HG02759 (cell line): ENCODE data around the gene ANTXR1.

Experiments
- ATAC-seq: cut with Tn5 transposase; IDR thresholded peaks from one replicate; pipeline ENCODE4 v1.9.1; 2021; ENCODE audit warnings: mild to moderate bottlenecking, moderate library complexity; ENCODE audit not compliant: unreplicated experiment

The ANTXR1 gene

DNA sequence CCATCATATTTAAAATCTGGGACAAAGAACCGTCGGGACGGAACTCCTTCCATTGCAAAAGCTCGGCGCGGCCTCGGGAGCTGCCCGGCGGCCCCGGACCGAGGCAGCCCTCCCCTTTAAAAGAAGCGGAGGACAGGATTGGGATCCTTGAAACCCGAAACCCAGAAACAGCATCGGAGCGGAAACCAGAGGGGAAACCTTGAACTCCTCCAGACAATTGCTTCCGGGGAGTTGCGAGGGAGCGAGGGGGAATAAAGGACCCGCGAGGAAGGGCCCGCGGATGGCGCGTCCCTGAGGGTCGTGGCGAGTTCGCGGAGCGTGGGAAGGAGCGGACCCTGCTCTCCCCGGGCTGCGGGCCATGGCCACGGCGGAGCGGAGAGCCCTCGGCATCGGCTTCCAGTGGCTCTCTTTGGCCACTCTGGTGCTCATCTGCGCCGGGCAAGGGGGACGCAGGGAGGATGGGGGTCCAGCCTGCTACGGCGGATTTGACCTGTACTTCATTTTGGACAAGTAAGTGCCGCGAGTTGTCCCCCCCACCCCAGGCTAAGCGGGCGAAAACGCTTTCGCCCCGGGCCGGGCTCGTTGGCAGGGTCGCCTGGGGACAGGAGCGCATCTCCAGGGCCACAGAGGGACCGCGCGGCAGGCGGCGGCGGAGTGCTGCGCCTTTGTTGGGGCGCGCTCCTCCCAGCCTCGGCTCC, at the start of gene ANTXR1:
ANTXR1 (plus strand) TSS at position 38 of the 698 bp plus-strand sequence; CDS start at position 359, 321 bp downstream.
- ATAC-seq, result no peak

DNA sequence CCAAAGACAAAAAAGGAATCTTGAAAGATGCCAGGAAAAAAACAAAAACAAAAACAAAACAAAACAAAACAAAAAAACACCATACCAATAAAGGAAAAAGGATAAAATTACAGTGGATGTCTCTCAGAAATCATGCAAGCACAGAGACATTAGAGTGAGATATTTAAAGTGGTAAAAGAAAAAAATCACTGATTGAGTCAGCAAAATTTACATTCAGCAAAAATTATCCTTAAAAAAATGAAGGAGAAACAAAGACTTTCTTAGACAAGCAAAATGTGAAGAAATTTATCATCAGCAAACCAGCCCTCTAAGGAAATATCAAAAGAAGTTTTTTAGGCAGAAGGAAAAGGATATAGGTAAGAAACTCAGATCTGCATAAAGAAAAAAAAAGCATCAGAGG, 48.7 kb upstream of the ANTXR1 start:
- no peak for ATAC-seq

DNA sequence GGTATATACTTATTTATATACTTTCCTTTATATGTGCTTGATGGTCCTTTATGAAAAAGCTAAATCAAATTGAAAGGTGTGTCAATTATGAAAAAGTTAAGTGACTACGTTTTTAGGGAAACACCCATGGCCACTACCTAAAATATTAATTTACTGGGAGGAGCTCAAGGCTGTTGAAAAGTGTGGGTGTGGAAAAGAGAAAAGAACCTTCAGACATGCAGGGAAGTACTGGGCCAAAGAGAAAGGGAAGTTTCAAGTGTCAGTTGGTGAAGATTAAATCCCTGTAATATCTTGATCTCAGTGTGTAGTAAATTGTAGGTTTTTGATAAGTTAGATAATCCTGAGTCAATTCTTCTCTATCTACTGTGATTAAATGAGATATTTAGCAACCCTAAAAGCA, 44.8 kb upstream of the ANTXR1 start:
- ATAC-seq, result no peak

DNA sequence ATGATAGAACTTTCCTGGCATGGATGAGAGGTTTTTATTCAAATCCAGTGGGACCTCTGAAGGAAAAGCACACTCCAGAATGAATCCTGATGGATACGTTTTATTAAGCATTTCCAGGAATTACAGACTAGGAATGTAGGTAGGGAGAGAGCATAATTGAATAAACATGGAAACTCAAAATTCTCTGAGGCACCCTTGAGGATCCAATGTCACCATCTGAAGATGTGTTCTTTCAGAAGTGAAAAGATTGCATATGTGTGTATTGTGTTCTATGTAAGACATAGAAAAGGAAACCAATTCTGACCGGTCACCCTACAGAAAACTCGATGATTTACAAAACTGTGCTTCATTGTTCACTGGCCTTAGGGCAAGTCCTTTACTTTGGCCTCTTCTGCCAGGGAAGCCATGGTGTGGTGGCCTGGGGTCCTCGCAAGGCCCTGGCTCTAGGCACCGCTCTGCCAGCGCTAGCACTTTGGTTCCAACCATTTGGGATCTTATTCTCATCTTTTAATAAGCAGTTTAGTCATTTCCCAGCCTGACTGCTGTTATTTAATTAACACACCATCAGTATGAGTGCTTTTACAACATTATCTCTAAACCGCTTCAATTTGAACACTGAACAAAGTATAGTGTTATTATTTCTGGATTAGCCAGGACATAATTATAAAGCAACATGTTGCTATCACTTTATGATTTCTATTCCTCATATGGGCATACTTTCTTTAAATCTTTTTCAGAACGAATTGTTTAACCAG, 43.1 kb upstream of the ANTXR1 start:
- no peak for ATAC-seq

DNA sequence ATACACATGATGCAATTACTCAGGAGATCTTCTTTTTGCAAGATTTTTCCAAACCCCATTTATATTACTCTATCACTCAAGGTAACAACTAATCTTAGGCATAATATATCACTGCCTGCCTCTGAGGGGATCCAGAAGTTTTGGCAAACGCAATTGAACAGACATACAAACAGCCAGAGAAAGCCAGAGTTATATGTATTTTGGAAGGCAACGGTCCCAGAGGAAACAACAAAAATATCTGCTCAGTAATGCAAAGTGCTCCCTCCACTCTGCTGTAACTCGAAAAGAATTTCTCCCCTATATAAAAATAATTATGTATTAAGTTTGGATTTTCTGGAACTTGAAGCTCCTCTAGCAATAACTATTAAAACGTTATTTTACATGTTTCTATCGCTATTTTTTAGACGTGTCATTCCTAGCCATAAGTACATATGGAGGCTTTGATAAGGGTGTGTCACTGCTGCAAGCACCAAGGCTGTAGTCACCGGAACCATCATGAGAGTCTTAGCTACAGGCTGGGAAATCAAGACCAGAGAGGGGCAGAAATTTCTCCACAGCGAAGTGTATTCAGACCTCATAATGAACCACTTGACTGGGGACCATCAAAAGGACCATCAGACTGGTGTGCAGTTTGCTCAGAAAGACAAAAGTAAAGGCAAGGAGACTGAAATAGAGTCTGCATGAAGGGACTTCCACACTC, 42.3 kb upstream of the ANTXR1 start:
- no peak for ATAC-seq

DNA sequence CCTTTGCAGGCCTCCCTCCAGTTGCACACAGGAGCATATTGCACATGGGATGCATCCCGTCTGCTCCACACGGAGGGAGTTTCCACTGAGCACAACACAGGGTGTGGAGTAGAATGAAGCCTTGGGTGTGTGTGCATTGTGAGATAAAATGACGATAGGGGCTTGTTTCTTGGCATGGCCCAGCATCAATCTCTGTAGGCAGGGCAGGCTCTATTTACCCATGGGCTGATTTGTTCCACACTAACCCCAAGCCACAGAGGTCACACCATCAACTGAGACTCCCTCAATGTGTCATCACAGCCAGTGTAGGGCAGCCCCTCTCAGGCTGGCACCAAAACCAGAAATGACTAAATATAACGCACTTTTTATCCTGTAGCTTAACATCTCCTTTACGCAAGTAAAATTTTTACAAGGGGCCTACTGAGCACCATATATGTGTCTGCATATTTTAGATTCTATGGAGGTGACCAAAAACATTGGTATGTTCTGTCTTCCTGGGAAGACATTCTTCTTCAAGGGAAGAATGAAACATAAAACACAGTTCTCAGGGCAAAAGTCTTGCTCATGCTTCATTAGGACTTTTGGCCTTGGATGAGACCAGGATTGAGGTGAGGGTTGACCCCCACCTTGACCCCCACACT, 41.3 kb upstream of the ANTXR1 start:
- no peak for ATAC-seq

DNA sequence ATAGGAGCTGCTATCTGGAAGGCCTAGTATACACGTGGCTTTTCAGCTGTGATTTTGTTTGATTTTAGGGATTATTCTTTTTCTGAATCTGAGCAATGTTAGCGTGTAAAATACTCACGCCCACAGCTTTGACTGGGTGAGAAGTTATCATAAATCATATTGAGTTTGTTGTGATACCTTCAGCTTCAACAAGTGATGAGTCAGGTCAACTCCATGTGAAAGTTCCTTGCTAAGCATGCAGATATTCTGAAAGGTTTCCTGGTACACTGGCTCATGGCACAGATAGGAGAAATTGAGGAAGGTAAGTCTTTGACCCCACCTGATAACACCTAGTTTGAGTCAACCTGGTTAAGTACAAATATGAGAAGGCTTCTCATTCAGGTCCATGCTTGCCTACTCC, 38.7 kb upstream of the ANTXR1 start, which contains the start of gene GKN1:
GKN1 (plus strand) TSS at position 386 of the 400 bp plus-strand sequence. CDS start 42 bp downstream, outside the sequence.
- ATAC-seq, result no peak

DNA sequence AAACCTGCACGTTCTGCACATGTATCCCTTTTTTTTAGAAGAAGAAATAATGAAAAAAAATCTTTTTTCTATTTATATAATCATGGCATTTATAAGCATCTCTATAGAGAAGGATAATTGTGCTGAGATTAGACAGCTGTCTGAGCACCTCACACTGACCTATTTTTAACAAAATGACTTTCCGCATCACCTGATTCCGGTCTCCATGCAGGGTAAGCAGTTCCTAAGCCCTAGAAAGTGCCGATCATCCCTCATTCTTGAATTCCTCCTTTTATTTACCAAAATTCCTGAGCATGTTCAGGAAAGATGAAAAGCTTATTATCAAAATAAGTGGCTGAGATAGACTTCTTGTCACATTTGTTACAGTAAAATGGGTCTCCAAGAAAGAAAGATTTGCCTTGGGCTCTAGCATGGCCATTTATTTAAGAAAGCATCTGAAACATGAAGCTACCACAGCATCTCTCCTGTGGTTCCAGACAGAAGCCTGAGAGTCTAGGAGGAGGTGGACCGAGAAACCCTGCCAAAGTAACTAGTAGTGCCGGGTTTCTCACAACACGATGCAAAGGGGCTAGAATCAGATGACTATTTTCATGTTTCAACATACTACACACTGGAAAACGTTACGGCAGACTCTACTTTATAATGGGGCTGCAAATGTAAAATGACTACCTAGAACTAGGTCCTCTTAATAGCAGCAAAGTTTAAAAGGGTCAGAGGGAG, 37.9 kb upstream of the ANTXR1 start:
- ATAC-seq, result no peak

DNA sequence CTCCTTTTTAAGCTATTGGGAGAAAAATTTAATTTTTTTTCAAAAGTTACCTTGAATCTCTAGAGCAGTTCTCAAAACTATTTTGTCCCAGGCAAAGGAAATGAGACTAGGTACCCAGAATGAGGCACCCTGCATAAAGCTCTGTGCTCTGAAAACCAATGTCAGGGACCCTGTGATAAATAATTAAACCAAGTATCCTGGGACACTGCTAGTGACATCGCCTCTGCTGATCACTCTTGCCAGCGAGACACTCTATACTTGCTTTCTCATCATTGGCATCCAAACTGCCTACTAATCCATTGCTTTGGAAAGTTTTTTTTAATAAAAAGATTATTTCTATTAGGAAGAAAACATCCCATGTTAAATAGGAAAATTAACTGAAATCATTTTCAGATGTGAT, 37.1 kb upstream of the ANTXR1 start:
- no peak for ATAC-seq

DNA sequence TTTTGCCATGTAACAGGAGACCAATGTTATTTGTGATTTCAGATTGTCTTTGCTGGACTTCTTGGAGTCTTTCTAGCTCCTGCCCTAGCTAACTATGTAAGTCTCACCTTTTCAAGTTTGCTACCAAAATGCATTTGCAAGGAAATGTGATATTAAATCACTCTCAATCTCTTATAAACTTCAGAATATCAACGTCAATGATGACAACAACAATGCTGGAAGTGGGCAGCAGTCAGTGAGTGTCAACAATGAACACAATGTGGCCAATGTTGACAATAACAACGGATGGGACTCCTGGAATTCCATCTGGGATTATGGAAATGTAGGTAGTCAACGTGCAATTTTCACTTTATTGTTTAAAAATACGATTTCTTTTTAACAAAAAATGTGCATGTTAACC, 35.5 kb upstream of the ANTXR1 start:
- no peak for ATAC-seq

DNA sequence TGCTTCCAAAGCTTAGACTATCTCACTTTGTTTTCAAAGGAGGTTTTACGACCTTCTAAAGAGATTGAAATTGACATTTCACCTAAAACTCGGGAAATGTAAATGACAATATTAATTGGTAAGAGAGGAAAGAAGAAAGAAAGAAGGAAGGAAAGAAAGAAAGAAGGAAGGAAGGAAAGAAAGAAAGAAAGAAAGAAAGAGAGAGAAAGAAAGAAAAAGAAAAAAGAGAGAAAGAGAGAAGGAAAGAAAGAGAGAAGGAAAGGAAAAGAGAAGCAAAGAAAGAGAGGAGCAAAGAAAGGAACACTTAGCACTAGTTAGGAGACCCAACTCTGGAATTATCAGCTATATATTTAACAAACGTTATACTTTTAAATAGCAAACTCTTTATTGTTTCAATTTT, 34.9 kb upstream of the ANTXR1 start:
- ATAC-seq, result no peak

DNA sequence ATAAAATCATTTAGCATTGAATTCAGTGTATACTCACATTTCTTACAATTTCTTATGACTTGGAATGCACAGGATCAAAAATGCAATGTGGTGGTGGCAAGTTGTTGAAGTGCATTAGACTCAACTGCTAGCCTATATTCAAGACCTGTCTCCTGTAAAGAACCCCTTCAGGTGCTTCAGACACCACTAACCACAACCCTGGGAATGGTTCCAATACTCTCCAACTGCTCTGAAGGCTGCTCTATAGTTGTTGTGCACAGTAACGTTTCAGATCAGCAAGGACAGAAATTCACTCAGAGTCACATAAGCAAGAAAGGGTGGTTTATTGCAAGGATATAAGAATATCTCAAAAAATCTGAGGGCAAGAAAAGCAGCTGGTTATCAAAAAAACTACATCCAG, 32.0 kb upstream of the ANTXR1 start:
- no peak for ATAC-seq

DNA sequence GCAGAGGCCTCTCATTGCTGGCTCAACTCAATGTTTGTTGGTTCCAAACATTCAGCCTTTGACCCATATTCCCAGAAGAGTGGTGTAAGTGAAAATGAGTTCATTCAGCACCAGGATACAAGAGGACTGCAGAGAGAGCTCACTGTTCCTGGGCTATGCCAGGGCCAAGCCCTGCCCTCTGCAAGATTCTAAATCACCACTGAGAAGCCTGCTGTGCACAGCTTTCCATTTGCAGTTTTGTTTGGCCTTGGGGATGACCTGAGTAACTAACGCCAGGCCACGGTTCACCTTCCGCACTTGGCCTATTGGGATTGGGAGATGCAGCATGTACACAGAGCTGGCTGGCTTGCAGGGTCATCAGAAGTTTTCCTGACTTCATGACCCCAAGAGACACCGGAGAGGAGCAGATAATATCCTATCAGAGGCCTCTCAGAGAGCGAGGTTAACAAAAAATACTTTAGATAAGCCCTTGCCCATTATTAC, 25.9 kb upstream of the ANTXR1 start:
- ATAC-seq, result no peak

DNA sequence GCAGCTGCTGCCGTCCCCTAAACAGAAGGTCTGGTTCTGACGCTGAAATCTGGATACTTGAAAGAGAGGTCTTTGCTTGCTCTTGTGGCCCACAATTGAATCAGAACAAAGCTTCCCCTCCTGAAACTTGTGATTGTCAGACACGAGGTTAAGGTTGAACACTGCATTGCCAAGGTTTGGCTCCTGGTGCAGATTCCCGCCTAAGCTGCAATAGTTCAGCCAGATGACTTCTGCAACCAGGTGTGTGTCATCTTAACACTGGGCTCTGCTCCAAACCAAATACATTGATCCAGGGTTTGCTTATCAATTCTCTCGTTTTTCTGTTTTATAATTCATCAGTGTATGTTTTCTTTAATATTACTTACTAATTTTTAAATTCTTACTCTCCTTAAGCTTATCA, 23.9 kb upstream of the ANTXR1 start:
- ATAC-seq, result no peak

DNA sequence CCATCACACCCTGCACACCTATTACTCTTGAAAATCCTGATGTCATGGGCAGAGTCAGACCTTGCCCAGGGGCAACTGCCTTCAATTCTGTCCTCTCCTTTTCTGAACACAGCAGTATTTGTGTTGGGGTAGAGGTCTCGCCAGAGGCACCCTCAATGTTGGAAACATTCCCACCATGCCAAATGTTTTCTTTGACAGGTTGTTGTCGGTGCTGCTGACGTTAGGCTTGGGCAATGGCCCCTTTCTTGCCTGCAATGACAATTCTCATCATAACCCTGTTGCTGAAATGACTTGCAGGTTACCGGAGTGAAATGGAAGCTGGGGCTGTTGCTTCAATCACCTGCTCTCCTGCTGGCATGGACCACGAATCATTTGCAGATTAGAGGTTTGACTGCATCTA, 20.6 kb upstream of the ANTXR1 start:
- ATAC-seq, result no peak

DNA sequence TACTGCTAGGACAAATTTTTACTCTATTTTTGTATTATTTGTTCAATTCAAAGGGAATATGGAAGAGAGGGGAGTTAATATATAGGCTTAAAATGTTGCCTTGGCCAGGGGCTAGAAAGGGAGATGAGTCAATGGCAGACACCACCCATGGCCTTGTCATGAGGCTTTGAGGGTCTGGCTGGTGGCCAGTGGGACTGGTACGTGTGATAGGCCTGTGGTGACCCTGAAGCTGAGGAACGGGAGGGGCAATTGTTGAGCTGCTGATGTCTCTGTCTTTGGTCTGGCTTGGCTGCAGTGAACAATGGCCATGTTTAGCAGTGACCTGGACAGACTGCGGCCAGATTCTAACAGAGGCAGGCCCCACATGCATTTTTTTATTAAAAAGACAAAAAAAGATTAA, 20.0 kb upstream of the ANTXR1 start:
- ATAC-seq, result no peak

DNA sequence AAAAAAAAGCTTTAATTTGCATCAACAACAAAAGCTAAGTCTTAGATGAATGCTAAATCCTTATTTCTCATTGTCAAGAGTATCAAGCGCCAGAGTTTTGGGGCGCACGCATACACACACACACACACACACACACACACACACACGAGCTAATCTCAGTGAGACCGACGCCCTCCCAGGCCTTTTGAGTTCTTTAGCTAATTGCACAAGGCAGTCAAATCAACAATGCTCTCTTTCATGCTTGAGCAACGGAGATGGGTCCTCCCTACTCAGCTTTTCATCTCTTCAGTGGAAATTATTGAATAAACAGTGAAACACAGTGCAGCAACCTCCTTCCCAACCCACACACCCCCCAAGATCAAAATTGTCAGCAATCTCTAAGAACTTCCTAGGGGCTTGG, 19.3 kb upstream of the ANTXR1 start:
- no peak for ATAC-seq

DNA sequence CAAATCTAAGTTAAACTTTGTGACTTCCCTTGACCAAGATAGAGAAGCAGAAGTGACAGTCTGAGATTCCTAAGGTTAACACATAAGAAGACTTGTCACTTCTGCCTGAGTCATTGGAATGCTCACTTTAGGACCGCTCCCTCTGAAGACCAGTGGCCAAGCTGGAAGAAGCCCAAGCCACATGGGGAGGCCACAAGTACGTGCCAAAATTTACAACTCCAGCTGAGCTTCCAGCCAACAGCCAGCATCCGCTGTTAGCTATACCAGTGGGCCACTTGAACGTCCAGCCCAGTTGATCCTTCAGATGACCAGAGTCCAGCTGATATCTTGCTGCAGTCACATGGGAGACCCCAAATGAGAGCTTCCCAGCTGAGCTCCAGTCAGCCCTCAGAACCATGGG, 18.1 kb upstream of the ANTXR1 start:
- no peak for ATAC-seq

DNA sequence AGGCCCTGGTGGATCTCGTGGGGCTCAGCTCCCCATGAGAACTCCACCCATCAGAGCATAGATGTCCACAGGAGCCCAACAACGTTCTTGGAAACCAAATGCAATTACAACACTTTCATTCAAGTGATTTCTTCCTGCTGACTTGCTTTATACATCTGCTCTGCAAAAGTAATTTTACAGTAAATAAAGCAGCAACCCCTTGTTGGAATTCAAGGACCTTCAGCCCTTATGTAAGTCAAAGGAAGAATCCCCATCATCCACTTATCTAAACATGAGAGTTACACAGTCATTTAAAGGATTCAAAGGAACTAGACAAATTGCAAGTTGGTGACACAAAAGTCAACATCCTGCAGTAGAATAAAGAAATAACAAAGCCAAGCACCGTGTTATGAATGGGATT, 17.1 kb upstream of the ANTXR1 start:
- no peak for ATAC-seq

DNA sequence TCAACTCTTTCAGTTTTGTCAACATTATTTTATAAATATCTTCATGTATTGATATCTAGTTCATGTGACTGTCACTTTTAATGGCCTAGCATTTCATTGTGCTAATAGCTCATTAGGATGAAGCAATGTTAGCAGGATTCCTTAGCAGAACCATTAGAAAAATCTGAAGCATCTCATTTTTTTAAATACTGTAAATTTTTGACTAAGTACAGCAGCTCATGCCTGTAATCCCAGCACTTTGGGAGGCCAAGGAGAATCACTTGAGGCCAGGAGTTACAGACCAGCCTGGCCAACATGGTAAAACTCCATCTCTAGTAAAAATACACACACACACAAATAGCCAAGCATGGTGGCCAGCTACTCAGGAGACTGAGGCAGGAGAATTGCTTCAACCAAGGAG, 15.6 kb upstream of the ANTXR1 start:
- no peak for ATAC-seq

DNA sequence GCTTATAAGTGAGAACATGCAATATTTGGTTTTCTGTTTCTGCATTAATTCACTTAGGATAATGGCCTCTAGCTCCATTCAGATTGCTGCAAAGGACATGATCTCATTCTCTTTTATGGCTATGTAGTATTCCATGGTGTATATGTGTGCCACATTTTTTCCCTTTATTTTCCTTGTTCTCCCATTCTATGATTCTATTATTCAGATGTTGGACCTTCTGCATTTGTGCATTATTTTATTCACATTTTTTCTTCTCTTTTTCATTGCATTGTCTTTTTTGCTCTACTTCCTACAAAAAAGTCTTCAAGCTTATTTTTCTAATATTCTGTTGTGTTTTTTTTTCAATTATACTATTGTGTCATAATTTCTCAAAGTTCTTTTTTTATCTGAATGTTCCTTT, 11.1 kb upstream of the ANTXR1 start:
- ATAC-seq, result no peak
